Panc1 (cell line): ENCODE results near the gene RIPOR2. TPM values are rescaled to one million over a fixed set of nuclear protein-coding genes. Genes with fewer than 3 reads are reported as not detected.
"Not testable (repeated sequence)": the region's sequence is repeated elsewhere in the genome, so short reads cannot be mapped to it uniquely, and the experiment has no call there.

ENCODE experiments used
- ATAC-seq: fragments of 200-7000 bp; cut with Tn5 transposase; 2 replicates; pipeline ENCODE4 v1.9.1; 2020; ENCODE audit warnings: mild to moderate bottlenecking, moderate library complexity
- BruUV-seq: library from RNA; stranded (reverse); fragments of 400-500 nt; replicated peaks from 2 replicates; lab custom pipeline; 2021; lab: Mats Ljungman, UMichigan
- CTCF ChIA-PET: fragments of 300-600 bp; sonication (Branson Sonifier 250); formaldehyde crosslinking; loops from one replicate; lab custom pipeline; 2022; ENCODE audit warnings: antibody characterized with exemption; lab: Charles Lee
- POLR2A ChIA-PET: fragments of 300-600 bp; sonication (Branson Sonifier 250); formaldehyde crosslinking; loops from one replicate; lab custom pipeline; 2022; ENCODE audit warnings: antibody characterized with exemption; lab: Charles Lee
- DNase-seq: peaks from one replicate; pipeline ENCODE4 v3.0.0-alpha.2; 2010; ENCODE audit warnings: low read depth, low spot score
- H3K27ac ChIP-seq: 2 replicates; pipeline ENCODE4 v1.5.1; 2011; ENCODE audit warnings: mild to moderate bottlenecking, low read length, inconsistent platforms
- H3K27me3 ChIP-seq: fragments of 200-500 bp; sonication (Bioruptor generic); 2 replicates; pipeline ENCODE4 v1.6.0; 2014; ENCODE audit warnings: low read length, inconsistent platforms; ENCODE audit not compliant: control insufficient read depth, insufficient read depth
- H3K36me3 ChIP-seq: fragments of 200-500 bp; sonication (Bioruptor generic); 2 replicates; pipeline ENCODE4 v1.5.1; 2014; ENCODE audit warnings: inconsistent platforms, mild to moderate bottlenecking, low read length, moderate library complexity; ENCODE audit not compliant: control insufficient read depth, insufficient read depth
- H3K4me1 ChIP-seq: 2 replicates; pipeline ENCODE4 v1.5.1; 2011; ENCODE audit warnings: inconsistent platforms, mild to moderate bottlenecking, low read length, moderate library complexity; ENCODE audit not compliant: control insufficient read depth, insufficient read depth
- H3K4me3 ChIP-seq, 2 experiments: 2 replicates each; pipeline ENCODE4 v1.5.1; 2011 to 2012; ENCODE audit warnings: low read depth in 2 of 2, low read length in 2 of 2, mild to moderate bottlenecking in 2 of 2, inconsistent platforms in 1 of 2, moderate library complexity in 1 of 2
- H3K9me3 ChIP-seq: fragments of 200-500 bp; sonication (Bioruptor generic); 2 replicates; pipeline ENCODE4 v1.5.1; 2014; ENCODE audit warnings: low read depth, mild to moderate bottlenecking, inconsistent platforms, low read length, moderate library complexity; ENCODE audit not compliant: control insufficient read depth, insufficient read depth
- CTCF ChIP-seq: fragments of 450-650 bp; IDR thresholded peaks from 2 replicates; pipeline ENCODE4 v1.5.1; 2017; ENCODE audit warnings: mild to moderate bottlenecking
- POLR2AphosphoS5 ChIP-seq: IDR thresholded peaks from 2 replicates; pipeline ENCODE4 v1.6.1; 2012; ENCODE audit warnings: mild to moderate bottlenecking, low read depth, low read length, moderate library complexity
- REST ChIP-seq, 2 experiments: IDR thresholded peaks; 2 replicates each; pipeline ENCODE4 v1.6.1; 2011 to 2012; ENCODE audit warnings: low read depth in 2 of 2, control low read depth in 1 of 2, low read length in 1 of 2, mild to moderate bottlenecking in 1 of 2, moderate library complexity in 1 of 2; ENCODE audit not compliant: insufficient read depth in 1 of 2
- SIN3A ChIP-seq: IDR thresholded peaks from 2 replicates; pipeline ENCODE4 v1.6.1; 2012; ENCODE audit warnings: low read depth, mild to moderate bottlenecking, low read length, moderate library complexity, borderline replicate concordance; ENCODE audit not compliant: insufficient read depth
- TCF7L2 ChIP-seq: IDR thresholded peaks from 2 replicates; pipeline ENCODE4 v1.6.1; 2011; ENCODE audit warnings: mild to moderate bottlenecking, low read depth, low read length, inconsistent platforms
- in situ Hi-C: cut with HindIII; loops from 2 replicates; pipeline ENCODE4 v1.10.0; 2016; ENCODE audit warnings: low sequenced_read_pairs, low pct_unique_long_range_greater_than_20kb
- intact Hi-C: fragments of 100-400 bp; cut with micrococcal nuclease; formaldehyde crosslinking; loops from one replicate; pipeline ENCODE4 v1.10.0; 2022; ENCODE audit not compliant: unreplicated experiment
- total RNA-seq: library from RNA; stranded (reverse); gene quantifications from one replicate; pipeline ENCODE4 v1.2.1, GENCODE V29; 2021; ENCODE audit not compliant: unreplicated experiment

The RIPOR2 gene
- total RNA-seq, 1 experiment from 2014 or later, result 0.54 TPM

- peaks cover 9% of the 10 kb centered on the region for H3K27me3 ChIP-seq
- no TSS peak for BruUV-seq
- H3K27ac ChIP-seq, result no peak overlapping the region
- ChIA-PET CTCF (no interaction called here), POLR2A (no interaction called here)
- intact Hi-C loops (no loop called here), in situ Hi-C loops (no loop called here)
- DNase-seq (no peak), ATAC-seq (no peak)
- no peak for TF ChIP-seq SIN3A
- TF ChIP-seq REST (IDR thresholded peaks at IDR 0.05; ENCODE audit: insufficient read depth in 1 of 2, low read depth in 2 of 2, low read length in 1 of 2), result no peak
- no peak for TF ChIP-seq TCF7L2
- no peak for TF ChIP-seq CTCF
- TF ChIP-seq POLR2AphosphoS5, result no peak
- H3K9me3 ChIP-seq, result no peaks in the 10 kb centered on the region
- H3K36me3 ChIP-seq, result no peaks in the 10 kb centered on the region
- no peak overlapping the region for H3K4me3 ChIP-seq
- H3K4me1 ChIP-seq, result no peaks in the 10 kb centered on the region
Observed at GRCh38 chr6:24916496-24916895, 19.3 kb downstream of the RIPOR2 start.

- in situ Hi-C loops, result no loop called here
- POLR2A ChIA-PET, result no interaction called here
- no TSS peak for BruUV-seq
- H3K36me3 ChIP-seq, result no peaks in the 10 kb centered on the region
- TF ChIP-seq SIN3A (no peak), CTCF (no peak), POLR2AphosphoS5 (no peak), REST (IDR thresholded peaks at IDR 0.05; ENCODE audit: insufficient read depth in 1 of 2, low read depth in 2 of 2, low read length in 1 of 2) (no peak), TCF7L2 (no peak)
- CTCF ChIA-PET, result no interaction called here
- H3K27ac ChIP-seq, result no peak overlapping the region
- no peaks in the 10 kb centered on the region for H3K9me3 ChIP-seq
- peaks cover 11% of the 10 kb centered on the region for H3K27me3 ChIP-seq
- ATAC-seq (no peak), DNase-seq (no peak)
- H3K4me3 ChIP-seq, result no peak overlapping the region
- intact Hi-C loops, result no loop called here
- H3K4me1 ChIP-seq, result peaks cover 3% of the 10 kb centered on the region; the same call in 1 of the 2 replicates
Observed at GRCh38 chr6:24915641-24916040, 20.1 kb downstream of the RIPOR2 start.

GRCh38 chr6:24914082-24914481 lies 21.7 kb downstream of the RIPOR2 start:
- H3K9me3 ChIP-seq, H3K4me3 ChIP-seq, ATAC-seq, in situ Hi-C loops, DNase-seq, CTCF ChIA-PET, intact Hi-C loops, H3K36me3 ChIP-seq, POLR2A ChIA-PET, H3K27ac ChIP-seq, H3K4me1 ChIP-seq, BruUV-seq: not testable (repeated sequence)
- H3K27me3 ChIP-seq, result peaks cover 13% of the 10 kb centered on the region
